ENCODE results near the gene IRGC.

DNA sequence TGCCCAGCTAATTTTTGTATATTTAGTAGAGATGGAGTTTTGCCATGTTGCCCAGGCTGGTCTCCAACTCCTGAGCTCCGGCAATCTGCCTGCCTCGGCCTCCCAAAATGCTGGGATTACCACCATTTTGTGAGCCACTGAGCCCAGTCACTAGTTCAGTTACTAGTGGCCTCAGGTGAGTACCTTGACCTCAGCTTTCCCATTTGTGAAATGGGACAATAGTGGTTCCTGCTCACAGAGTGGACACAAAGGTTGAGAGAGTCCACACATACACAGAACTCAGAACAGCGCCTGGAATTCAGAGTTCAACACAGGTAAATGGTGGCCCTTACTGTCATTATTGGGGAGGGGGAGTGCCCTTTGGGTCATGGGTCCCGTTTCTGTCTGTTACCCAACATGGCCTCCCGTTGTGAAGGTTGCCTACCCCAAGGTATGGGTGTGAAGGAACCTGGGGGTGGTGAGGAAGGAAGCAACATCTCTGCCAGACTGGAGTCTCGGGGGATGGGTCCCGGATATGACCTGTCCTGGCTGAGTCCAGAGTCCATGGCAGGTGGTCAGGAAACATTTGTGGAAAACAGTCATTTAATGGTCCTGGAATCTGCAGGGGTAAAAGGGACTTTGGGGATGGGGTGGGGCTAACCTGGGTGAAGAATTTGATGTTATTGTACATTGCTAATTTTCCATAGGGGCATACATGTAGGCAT is 11.7 kb upstream of the IRGC start:
- TF ChIP-seq, protein P1, sequence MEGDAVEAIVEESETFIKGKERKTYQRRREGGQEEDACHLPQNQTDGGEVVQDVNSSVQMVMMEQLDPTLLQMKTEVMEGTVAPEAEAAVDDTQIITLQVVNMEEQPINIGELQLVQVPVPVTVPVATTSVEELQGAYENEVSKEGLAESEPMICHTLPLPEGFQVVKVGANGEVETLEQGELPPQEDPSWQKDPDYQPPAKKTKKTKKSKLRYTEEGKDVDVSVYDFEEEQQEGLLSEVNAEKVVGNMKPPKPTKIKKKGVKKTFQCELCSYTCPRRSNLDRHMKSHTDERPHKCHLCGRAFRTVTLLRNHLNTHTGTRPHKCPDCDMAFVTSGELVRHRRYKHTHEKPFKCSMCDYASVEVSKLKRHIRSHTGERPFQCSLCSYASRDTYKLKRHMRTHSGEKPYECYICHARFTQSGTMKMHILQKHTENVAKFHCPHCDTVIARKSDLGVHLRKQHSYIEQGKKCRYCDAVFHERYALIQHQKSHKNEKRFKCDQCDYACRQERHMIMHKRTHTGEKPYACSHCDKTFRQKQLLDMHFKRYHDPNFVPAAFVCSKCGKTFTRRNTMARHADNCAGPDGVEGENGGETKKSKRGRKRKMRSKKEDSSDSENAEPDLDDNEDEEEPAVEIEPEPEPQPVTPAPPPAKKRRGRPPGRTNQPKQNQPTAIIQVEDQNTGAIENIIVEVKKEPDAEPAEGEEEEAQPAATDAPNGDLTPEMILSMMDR (IDR thresholded peaks at IDR 0.05), result no peak
- TF ChIP-seq POLR2AphosphoS5 (IDR thresholded peaks at IDR 0.05) (no peak), POLR2A (IDR thresholded peaks at IDR 0.05) (no peak)
